RCC 7860 (cell line): Measurements from ENCODE around the gene BTBD19.
"Not testable (repeated sequence)": the region's sequence is repeated elsewhere in the genome, so short reads cannot be mapped to it uniquely, and the experiment has no call there.

Source experiments
- DNase-seq: peaks from one replicate; pipeline ENCODE4 v3.0.0-alpha.2; 2015; ENCODE audit warnings: low spot score
- FAIRE-seq: peaks from 2 replicates; lab custom pipeline; 2012; peaks lifted over from hg19 to GRCh38; lab: Jason Lieb, UNC

The BTBD19 gene

DNA sequence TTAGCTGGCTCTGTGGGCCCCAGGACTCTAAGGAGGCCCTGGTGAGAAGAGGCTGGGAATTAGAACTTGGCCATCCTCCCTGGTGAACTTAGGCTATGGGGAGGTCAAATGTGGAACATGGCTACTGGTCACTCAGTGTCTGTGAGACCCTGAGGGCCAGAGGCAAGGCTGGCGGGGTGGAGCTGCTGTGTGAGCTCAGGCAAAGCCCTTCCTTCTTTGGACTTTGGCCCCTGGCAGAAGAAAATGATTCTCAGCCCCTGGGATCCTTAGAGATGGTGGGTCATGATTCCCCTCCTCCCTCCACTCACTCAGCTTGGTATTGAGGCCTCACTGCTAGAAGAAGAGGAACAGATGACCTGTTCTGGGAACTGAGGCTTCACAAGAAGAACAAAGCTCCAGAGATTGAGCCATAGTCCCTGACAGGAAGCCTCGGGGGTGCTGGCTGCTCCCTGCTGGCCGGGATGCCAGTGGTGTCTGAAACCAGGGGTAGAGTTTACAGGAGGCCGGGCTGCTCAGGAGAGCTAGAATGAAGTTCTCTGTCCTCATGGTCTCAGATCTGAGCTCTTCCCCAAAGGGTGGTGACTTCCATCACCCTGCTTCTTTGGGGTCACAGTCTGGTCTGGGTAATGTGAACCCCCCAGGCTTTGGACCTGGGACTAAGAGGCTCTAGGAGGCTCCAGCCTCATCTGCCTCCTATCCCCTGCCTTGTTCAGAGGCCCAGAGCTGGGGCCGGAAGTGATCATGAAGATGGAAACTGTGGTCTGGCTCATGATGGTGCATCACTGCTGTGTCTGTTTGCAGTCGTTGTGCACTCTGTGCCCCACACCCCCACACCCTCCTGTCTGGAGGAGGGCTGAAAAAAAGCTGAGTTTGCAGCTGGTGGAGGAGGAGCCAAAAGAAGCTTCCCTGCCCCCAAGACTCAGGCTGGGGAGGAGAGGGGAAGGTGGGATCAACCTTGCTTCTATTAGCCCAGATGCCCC, 905 bp downstream of the BTBD19 start:
- no peak for FAIRE-seq
- DNase-seq: peak; percentile 63

DNA sequence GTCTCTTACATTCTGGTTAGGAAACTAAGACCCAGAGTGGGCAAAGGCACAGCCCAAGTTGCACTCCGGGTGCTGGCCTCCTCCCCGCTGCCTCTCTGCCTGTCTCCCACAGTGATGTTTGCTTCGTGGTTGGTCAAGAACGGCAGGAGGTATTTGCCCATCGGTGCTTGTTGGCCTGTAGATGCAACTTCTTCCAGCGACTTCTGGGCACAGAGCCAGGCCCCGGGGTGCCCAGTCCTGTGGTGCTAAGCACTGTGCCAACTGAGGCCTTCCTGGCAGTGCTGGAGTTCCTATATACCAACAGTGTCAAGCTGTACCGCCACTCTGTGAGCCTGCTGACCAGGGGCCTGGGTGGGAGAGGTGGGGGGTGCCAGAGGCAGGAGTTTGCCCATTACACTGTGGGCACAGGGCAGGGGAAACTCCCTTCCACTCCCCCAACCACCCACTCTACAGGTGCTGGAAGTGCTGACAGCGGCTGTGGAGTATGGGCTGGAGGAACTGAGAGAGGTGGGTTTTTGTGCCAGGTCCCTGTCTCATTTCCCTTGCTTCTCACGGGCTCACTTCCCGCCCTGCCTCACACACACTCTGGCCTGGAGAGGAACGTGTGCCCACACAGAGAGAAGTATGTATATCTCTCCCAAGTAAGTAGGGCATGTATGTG, 1.9 kb downstream of the BTBD19 start:
- FAIRE-seq: peak; percentile 79
- peak; percentile 86 for DNase-seq

DNA sequence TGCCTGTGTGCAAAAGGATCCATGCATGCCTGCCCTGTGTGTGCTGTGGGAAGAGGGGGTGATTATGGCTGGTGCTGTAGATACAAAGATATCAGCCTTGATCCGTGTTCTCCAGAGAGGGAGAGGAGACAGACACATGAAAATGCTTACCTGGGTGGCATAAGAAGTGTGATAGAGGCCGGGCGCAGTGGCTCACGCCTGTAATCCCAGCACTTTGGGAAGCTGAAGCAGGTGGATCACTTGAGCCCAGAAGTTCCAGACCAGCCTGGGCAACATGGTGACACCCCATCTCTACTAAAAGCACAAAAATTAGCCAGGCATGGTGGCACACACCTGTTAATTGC, 2.4 kb downstream of the BTBD19 start:
- FAIRE-seq, DNase-seq: not testable (repeated sequence)

DNA sequence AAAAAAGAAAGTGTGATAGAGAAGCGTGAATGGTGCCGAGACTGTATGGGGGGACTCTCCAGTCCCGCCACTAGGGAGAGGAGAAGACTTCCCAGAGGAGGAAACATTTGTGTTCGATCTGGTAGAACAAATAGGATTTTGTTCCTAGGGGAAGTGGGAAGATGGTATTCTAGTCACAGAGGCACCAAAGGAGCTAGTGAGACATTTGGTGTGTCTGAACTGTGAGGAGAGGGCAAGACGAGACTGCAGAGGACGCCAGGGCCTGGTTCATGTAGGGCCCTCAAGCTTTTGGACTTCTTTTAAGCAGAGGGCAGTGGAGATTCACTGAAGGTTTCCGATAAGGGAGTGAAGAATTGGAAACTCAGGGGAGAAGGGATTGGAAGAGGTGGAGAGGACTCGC, 2.9 kb downstream of the BTBD19 start:
- no peak for FAIRE-seq
- DNase-seq: no peak

DNA sequence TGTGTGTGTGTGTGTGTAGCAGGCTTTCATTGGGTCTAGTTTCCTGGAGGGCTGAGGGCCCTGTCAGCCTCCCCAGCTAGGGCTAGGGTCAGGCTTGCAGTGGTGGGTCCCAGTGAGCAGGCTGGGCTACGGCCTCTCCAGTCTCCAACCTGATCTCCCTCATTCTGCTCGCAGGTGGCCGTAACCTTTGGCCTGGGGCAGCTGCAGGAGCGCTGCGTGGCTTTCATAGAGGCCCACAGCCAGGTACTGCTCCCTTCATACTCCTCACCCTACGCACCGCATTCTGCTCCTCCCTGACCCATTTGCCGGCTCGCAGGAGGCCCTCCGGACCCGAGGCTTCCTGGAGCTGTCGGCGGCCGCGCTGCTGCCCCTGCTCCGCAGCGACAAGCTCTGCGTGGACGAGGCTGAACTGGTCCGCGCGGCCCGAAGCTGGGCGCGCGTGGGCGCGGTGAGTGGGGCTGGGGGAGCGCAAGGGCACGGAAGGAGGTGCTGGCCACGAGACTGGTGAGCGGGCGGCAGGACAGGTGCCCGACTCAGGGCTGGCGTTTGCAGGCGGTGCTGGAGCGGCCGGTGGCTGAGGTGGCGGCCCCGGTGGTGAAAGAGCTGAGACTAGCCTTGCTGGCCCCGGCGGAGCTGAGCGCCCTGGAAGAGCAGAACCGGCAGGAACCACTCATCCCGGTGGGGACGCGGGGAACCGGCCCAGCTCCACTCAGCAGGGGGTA, 4.7 kb downstream of the BTBD19 start:
- no peak for DNase-seq
- FAIRE-seq: no peak

DNA sequence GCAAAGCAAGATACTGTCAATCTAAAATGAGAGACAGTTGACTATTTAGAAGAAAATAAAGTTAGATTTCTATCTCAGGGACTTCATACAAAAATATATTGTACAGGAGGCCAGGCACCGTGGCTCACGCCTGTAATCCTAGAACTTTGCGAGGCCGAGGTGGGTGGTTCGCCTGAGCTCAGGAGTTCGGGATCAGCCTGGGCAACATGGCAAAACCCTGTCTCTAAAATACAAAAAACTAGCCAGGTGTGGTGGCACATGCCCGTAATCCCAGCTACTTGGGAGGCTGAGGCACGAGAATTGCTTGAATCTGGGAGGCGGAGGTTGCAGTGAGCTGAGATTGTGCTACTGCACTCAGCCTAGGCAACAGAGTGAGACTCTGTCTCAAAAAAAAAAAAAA, 7.6 kb downstream of the BTBD19 start:
- not testable (repeated sequence) for FAIRE-seq, DNase-seq

DNA sequence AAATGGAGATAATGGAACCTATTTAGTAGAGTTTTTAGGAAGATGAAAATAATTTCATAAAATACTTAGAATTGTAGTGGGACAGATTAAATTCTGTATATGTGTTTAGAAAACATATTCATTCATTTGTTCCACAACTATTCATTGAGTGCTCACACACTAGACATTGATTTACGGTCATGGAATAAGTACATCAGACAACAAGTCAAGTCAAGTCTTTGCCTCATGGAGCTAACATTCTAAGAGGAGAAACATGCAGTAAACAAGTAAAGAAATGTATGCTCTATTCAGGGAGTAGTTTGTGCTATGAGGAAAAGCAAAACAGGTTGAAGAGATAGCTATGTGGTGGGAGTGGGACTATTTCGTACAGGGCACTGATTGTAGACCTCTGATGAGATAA, 9.0 kb downstream of the BTBD19 start:
- FAIRE-seq (no peak), DNase-seq (no peak)

DNA sequence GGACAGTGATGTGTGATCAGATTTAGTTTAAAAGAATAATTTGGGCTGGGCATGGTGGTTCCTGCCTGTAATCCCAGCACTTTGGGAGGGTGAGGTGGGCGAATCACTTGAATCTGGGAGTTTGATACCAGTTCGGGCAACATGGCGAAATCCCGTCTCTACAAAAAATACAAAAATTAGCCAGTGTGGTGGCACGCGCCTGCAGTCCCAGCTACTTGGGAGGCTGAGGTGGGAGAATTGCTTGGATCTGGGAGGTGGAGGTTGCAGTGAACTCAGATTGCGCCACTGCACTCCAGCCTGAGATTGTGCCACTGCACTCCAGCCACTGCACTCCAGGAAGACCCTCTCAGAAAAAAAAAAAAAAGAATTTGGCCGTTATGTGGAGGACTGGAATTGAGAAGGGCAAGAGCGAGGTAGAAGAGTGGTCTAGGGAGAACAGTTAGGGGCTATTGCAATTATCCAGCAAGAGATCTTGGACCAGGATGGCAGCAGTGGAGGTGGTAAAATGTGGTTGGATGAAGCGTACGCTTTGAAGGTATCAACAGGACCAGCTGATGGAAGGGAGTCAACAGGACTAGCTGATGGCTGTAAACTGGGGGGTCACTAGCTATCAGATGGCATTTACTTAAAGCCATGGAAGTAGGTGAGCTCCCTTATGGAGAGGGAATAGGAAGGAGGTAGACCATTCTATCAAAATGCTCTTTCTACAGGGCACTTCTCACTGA, 9.6 kb downstream of the BTBD19 start:
- no peak for DNase-seq
- FAIRE-seq: no peak

DNA sequence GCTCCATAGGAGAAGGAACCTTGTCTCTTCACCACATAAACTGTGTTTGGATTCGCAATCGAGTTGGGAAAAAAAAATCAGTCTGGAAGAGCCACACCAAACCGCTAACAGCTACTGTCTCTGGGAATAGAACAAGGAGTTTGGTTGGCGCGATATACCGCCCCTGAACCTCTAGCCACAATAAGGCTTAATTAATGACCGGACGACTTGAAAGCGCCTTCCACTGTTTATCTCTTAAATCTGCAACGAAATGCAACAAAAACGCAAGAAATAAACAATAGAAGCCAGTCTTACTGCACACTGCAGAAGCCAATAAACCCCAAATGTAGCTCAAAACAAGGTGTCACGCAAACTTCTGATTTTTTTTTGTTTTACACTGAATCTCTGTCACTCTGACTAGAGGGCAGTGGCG, 10.9 kb downstream of the BTBD19 start:
- FAIRE-seq (no peak), DNase-seq (no peak)

DNA sequence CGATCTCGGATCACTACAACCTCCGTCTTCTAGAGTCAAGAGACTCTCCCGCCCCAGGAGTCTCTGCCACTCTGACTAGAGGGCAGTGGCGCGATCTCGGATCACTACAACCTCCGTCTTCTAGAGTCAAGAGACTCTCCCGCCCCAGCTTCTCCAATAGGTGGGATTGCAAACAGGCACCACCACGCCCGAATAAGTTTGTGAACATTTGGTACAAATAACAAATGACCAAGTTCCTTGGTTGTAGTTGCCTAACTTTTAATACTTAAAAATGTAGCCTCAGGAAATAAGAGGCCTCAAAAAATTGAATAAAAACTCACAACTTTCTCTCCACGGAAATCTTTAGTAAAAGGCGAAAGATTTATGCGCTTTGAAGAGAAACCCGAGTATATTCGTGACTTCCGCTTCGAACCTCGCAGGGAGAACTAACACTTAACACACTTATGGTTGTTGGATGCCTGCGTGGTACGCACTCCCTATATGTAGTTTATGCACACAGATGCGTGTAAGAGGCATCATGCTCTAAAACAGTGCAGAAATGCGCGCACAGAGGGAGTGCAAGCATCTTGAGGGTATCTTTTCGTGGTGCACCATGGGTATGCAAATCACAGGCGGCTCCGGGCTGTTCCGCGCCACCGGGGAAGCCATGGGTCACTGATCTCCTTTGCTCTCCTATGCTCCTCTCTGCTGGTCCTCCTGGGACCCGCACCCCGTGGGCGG, 11.4 kb downstream of the BTBD19 start:
- FAIRE-seq: peak; percentile 89
- DNase-seq: peak; percentile 98

DNA sequence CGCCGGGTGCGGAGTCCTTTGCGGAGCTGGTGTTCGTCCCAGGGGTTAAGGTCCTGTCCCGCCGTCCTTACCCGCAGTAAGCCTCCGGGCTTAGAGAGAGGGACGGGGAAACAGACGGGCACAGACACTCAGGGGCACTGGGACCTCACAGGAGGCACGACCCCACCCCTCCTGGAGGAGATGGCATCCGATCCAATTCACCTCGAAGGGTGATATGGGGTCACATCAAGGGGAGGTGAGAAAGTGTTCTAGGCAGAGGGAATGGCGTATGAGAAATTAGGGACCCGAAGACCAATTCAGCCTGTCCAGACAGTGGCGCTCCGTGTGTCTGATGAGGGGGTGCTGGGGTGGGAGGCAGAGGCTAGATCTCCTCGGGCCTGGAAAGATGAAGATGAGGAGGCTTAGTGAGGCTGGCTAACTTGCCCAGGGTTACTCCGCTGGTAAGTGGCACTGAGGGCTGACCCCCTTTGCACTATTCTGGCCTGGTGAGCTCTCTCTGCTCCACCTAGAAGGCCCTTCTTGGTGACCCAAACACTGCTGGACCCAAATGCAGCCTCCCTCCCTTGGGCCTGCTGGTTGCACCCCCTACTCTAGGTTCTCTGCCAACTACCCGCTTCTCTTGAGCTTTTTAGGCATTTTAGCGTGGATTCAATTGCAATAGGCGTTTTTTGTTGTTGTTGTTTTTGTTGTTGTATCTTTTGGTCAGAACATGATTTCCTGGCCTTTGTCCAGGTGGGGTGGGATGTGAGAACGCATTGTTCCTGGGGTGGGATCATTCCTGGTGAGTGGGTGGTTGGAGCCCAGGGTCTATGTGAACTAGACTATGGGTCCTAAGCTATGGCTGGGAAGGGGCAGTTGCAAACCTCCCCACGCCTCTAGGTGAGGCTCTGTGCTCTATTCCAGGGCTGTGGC, 12.3 kb downstream of the BTBD19 start:
- no peak for FAIRE-seq
- DNase-seq: no peak

DNA sequence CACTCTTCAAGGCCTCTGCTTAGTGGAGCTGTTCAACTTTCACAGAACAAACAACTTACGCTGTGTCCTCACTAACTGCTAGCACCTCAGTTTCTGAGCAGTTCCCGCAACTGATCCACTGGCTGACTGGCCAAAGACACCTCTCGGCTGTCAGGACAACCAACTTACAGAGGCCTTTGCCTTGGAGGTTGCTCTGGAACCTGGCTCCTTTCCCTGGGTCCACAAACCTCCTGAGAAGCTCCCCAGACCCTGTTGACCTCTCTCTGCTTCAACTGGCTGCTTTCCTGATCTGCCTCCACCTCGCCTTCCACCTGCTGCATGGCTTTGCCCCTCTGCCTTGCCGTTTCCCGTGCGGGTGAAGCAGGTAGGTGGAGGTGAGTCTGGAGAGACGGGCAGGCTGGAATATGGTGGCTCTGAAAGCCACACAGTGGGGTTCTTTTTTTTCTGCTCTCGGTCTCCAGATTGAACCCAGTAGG, 13.0 kb downstream of the BTBD19 start:
- DNase-seq: no peak
- FAIRE-seq: no peak

DNA sequence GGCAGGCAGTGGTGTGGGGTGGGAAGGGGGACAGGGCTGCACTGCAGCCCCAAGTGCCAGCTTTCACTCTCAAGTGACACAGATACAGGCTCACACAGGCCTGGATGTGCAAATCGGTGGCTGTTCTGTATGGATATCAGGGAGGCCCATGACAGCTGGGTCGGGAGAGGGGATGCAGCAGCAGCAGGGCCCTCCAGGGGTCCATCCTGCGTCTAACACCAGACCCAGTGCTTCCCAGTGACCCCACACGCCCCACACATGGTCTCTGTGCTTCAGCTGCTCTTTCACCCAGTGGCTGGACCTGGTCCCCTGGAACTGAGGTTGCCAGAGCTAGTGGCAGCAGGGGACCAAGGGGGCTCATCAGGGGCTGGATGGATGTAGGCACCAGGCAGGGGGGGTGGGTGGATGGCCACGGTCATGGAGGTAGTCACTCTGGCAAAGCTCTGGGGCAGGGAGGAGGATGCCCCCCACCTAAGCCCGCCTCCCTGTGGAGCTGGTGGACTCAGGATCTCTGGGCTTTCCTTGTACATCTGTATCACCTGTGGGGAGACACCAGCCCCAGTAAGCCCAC, 13.9 kb downstream of the BTBD19 start:
- DNase-seq (no peak), FAIRE-seq (no peak)

DNA sequence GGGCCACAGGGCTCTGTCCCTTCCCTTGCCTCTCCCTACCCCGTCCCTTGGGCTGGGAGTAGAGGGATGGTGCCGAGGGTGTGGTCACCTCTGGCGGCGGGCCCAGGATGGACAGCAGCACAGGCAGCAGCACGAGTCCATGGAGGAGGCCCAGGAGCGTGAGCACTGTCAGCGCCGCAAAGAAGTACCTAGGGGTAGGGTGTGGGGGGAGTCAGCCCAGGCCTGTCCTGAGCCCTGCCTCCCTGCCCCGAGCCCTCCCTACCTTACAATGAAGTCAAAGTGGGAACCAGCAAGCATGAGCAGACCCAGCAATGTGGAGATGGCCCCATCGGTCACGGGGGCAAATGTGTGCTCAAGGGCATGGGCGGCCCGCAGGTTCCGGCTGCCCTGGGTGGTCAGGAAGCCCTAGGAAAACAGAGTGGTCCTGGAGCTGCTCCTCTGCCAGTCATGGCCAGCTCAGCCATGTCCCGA, 14.7 kb downstream of the BTBD19 start:
- FAIRE-seq (no peak), DNase-seq (no peak)

DNA sequence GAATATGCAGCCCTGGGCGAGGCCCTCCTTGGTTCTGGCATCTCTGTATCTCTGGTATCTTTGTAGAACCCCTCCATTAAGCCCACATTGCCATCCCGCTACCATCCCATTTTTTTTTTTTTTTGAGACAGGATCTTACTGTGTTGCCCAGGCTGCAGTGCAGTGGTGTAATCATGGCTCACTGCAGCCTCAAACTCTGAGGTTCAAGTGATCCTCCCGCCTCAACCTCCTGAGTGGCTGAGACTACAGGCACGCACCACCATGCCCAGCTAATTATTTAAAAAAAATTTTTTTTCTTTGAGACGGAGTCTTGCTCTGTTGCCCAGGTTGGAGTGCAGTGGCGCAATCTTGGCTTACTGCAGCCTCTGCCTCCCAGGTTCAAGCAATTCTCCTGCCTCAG, 16.1 kb downstream of the BTBD19 start:
- not testable (repeated sequence) for FAIRE-seq, DNase-seq

DNA sequence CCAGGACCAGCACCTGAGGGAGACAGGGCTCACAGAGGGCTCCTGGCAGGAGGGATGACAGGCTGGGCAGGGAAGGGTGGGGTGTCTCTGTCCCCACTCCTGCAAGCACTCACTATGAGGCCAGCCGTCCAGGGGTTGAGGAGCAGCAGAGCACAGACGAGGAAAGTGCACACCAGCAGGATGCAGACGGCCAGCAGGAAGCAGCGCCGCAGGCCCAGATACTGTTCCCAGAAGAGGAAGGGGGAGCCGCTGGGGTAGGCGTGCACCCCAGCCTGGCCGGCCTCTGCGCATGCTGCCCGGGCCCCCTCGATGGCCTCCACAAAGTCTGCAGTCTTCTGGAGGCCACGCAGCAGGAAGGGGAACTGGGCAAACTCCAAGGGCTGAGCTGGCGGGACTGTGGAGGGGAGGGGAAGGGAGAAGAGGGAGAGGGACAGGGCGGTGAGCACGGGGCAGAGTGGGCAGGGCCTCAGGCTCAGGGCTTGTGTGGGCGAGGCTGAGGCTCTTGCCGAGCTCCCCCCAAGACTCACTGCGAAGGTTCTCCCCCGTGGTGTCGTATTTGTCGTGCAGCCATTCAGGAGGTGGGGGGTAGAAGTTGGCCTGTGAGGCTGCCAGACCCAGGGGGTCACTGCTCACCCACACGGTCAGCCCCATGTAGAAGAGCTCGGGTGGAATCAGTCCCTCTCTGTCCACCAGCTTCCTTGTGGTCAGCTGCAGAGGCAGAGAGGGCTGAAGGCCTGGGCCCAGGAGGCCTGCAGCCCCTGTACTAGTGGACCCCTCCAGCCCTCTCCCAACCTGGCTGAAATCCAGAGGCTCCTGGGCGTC, 18.3 kb downstream of the BTBD19 start:
- no peak for FAIRE-seq
- no peak for DNase-seq

DNA sequence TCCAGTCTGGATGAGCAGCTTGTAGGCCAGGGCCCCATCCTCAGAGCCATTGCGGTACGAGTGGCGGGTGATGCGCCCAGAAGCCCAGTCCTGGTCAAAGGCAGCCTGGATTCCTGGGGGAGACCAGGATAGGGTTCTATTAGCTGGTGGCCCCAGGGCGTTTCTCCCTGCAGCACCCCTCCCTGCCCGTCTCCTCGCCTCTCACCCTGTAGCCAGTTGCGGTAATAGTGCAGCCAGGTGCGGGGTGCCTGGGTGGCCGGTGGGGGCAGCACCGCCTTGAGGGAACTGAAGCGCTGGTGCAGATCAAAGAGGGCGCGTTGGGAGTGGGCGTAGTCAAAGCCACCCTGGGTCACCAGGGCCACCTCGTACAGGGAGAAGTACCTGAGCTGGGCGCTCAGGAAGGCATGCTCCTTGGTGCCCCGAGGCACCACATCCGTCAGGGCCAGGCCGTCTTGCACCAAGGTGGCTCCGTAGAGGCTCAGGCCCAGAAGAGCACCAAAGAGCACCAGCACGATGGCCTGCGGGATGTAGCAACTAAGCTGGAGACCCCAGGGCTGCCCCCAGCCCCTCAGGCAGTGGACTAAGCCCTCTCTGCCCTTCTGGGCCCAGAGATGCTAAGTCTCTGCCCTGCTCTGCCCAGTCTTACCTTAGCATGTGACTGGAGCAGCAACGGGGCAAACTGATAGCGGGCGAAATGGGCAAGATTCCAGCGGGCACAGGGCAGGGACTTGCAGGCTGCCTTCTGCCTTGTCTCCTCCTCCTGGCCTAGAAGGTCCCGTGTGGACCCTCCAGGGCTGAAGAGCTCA, 19.1 kb downstream of the BTBD19 start:
- DNase-seq: no peak
- no peak for FAIRE-seq
